Right lobe of liver (tissue), 6 donors: Measurements from ENCODE around the gene RCSD1. TPM values are rescaled to one million over a fixed set of nuclear protein-coding genes. Genes with fewer than 3 reads are reported as not detected.

Experiments used
- ATAC-seq, 4 donors: fragments of 200-7000 bp; cut with Tn5 transposase; one replicate each; pipeline ENCODE4 v1.9.1; 2020; ENCODE audit warnings: mild to moderate bottlenecking in 4 of 4, moderate library complexity in 4 of 4
- DNase-seq, 3 donors: peaks; one replicate each; pipeline ENCODE4 v3.0.0-alpha.2; 2020
- H3K27ac ChIP-seq, 3 donors: fragments of 200-600 bp; one replicate each; pipeline ENCODE4 v1.8.0; 2022
- H3K27me3 ChIP-seq, 2 donors: fragments of 200-600 bp; one replicate each; pipeline ENCODE4 v1.8.0; 2022
- H3K36me3 ChIP-seq, 4 donors: fragments of 200-600 bp; sonication (generic) in 1 of 4; one replicate each; pipeline versions ENCODE4 v1.5.1 to v1.8.0; 2017 to 2022; ENCODE audit warnings: control low read depth in 1 of 4
- H3K4me1 ChIP-seq, 4 donors: fragments of 200-600 bp; sonication (generic) in 1 of 4; one replicate each; pipeline versions ENCODE4 v1.5.1 to v1.8.0; 2017 to 2022; ENCODE audit warnings: control low read depth in 1 of 4
- H3K4me3 ChIP-seq, 3 donors: fragments of 200-600 bp; one replicate each; pipeline ENCODE4 v1.8.0; 2022
- H3K9me3 ChIP-seq, 4 donors: fragments of 200-600 bp; sonication (generic) in 1 of 4; one replicate each; pipeline versions ENCODE4 v1.5.1 to v1.8.0; 2017 to 2022; ENCODE audit warnings: control low read depth in 1 of 4
- CTCF ChIP-seq, 4 donors: fragments of 200-600 bp in 3 of 4; fragments of 450-650 bp in 1 of 4; IDR thresholded peaks; one replicate each; pipeline versions ENCODE4 v1.5.1 to v1.8.0; 2016 to 2022; ENCODE audit warnings: antibody characterized with exemption in 4 of 4, mild to moderate bottlenecking in 2 of 4
- POLR2A ChIP-seq: fragments of 450-650 bp; IDR thresholded peaks from one replicate; pipeline ENCODE4 v1.6.1; 2017; ENCODE audit warnings: antibody characterized with exemption, mild to moderate bottlenecking
- WGBS: methylation state at CpG from one replicate; pipeline ENCODE4 v1.1.6; 2018; ENCODE audit warnings: low coverage, low lambda C conversion rate; ENCODE audit not compliant: insufficient coverage; ENCODE audit errors: missing lambda C conversion rate; 5-methylcytosine and 5-hydroxymethylcytosine counted together
- intact Hi-C, 2 donors: fragments of 100-400 bp; cut with DNase I; formaldehyde crosslinking; loops; one replicate each; pipeline versions ENCODE4 v1.11.2 to v1.14.1; 2022
- total RNA-seq, 6 experiments: library from RNA; depleted of rRNA in 2 of 6; stranded (reverse); fragments of >200 nt in 2 of 6; fragmentation: NEBNext Ultra II Directional in 3 of 6; extraction: Animal tissue kit (Norgen Biotek cat#: 25700) in 3 of 6; gene quantifications; one replicate each; pipeline versions ENCODE4 v1.1.0 to v1.2.4, GENCODE V29; 2016 to 2023
- donor health status: DM: no; HTN: yes; CAD: no.
- donor health status: DM: no; HTN: no; CAD: no.
- donor health status: DM: no; HTN: no; CAD: no.
- donor health status: DM: no; HTN: yes; CAD: no.
- donor health status: DM: no; HTN: yes; CAD: no.

RCSD1 gene
- total RNA-seq, 6 experiments from 2014 or later: 2.4 to 8.4 (median 5.0) TPM

- no peak overlapping the region for H3K4me3 ChIP-seq
- TF ChIP-seq POLR2A (no peak), CTCF (IDR thresholded peaks at IDR 0.05) (no peak)
- no peaks in the 10 kb centered on the region for H3K9me3 ChIP-seq
- ATAC-seq (no peak), DNase-seq (no peak)
- H3K27me3 ChIP-seq: no peaks in the 10 kb centered on the region
- H3K4me1 ChIP-seq: no peaks in the 10 kb centered on the region
- intact Hi-C loops: loop anchor here in 1 of 2 donors (10.0 kb wide), 1 partner anchor 81 kb away; no protein-coding TSS in a partner anchor
- WGBS: 54% methylated on average over 5 of the region's 5 CpGs
- no peak overlapping the region for H3K27ac ChIP-seq
- H3K36me3 ChIP-seq: no peaks in the 10 kb centered on the region
Observed at GRCh38 chr1:167685844-167686243, 55.8 kb downstream of the RCSD1 start.

DNA sequence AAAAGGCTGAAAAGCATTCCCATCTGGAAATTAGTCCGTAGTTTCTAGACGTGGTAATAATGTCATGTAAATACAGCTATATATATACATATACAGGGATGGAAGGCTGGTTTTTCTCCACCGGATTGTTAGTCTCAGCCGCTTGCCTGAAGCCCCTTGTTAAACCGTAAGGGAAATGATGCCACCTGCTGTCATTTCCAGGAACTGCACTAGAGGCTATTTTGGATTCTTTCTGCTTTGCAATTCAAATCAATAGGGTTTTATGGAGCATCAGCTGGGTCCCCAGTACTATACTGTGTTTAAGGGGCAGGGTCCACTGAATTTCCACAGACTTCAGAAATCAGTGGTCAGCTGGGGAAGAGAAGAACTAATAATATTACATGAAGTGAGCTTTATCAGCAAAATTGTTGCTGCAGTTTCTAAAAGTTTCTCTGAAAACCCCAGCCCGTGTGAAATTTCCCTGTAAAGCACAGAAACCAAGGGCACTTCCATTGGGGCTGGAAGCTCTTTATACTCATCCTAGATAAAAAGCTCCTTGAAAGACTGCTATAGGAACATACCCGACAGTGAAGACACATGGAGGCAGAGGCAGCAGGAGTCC is 58.0 kb downstream of the RCSD1 start:
- Histone ChIP-seq H3K4me3 (no peak overlapping the region), H3K36me3 (no peaks in the 10 kb centered on the region), H3K9me3 (no peaks in the 10 kb centered on the region), H3K27me3 (no peaks in the 10 kb centered on the region), H3K27ac (no peak overlapping the region), H3K4me1 (no peaks in the 10 kb centered on the region)
- DNase-seq: peak in 1 of 3 donors; percentile 71
- peak; percentile 74 to 89 (median 86) for ATAC-seq
- TF ChIP-seq POLR2A (no peak), CTCF (IDR thresholded peaks at IDR 0.05) (peak; percentile 84 to 91 (median 89))
- intact Hi-C loops: loop anchor here in 1 of 2 donors (10.0 kb wide), 1 partner anchor 83 kb away; no protein-coding TSS in a partner anchor
- WGBS: 23% methylated on average over 6 of the region's 7 CpGs

DNA sequence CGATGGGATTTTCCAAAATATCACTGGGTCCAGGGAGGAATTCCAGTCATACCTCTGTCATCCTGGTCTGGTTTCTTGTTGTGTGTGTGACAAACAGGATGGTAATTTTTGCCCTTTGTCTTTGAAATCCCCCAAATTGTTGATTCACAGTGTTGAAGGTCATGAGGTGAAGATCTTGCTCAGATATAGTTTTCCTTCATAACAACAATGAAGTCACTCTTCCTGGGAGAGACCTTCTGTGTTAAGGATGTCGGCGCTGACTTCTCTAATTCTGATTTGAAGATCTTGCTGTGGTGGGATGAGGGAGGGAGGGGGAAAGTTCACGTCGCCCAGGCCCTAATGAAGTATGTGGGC is 59.5 kb downstream of the RCSD1 start:
- Histone ChIP-seq H3K36me3 (no peaks in the 10 kb centered on the region), H3K9me3 (no peaks in the 10 kb centered on the region), H3K27ac (no peak overlapping the region), H3K4me3 (no peak overlapping the region), H3K27me3 (no peaks in the 10 kb centered on the region), H3K4me1 (no peaks in the 10 kb centered on the region)
- 42% methylated on average over 5 of the region's 5 CpGs for WGBS
- ATAC-seq: no peak
- intact Hi-C loops: loop anchor here in 1 of 2 donors (10.0 kb wide), 1 partner anchor 85 kb away; no protein-coding TSS in a partner anchor
- no peak for DNase-seq
- TF ChIP-seq CTCF (IDR thresholded peaks at IDR 0.05) (no peak), POLR2A (no peak)

DNA sequence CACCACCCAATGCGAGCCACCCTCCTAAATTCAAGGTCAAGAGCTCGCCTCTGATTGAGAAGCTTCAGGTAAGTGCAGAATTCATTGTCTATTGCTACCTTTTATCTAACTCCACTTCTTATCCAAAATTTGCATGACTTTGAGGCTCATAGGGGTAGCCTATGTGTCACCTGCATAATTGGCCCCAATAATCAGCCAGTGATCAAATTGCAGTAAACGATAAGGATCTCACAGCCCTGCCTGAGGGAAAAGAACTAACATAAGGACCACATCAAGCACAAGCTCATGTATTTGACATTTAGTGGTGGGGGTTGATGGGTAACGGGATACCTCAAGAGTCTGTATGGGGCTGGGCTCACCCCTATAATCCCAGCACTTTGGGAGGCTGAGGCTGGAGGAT is 60.0 kb downstream of the RCSD1 start:
- TF ChIP-seq POLR2A (no peak), CTCF (IDR thresholded peaks at IDR 0.05) (no peak)
- no peaks in the 10 kb centered on the region for H3K36me3 ChIP-seq
- H3K27ac ChIP-seq: no peak overlapping the region
- DNase-seq (no peak), ATAC-seq (no peak)
- H3K27me3 ChIP-seq: no peaks in the 10 kb centered on the region
- no peaks in the 10 kb centered on the region for H3K9me3 ChIP-seq
- intact Hi-C loops: no loop called here
- H3K4me3 ChIP-seq: no peak overlapping the region
- 66% methylated on average over 4 of the region's 4 CpGs for WGBS
- no peaks in the 10 kb centered on the region for H3K4me1 ChIP-seq
